ENCODE results near the gene DALRD3. TPM values are rescaled to one million over a fixed set of nuclear protein-coding genes. Genes with fewer than 3 reads are reported as not detected.

Gene DALRD3
- total and polyA plus RNA-seq, 2 of the 8 experiments (the other 6 are each of a cell fraction or from before 2014, with no cell fraction given), result 30.4 to 86.5 TPM

GRCh38 chr3:49025005-49025792, 6.8 kb upstream of the DALRD3 start:
- no peak for FAIRE-seq
- H4K91ac ChIP-seq (replicated peaks; ENCODE audit: insufficient read length, low read length), result no peak overlapping the region
- H3K4ac ChIP-seq (replicated peaks; ENCODE audit: insufficient read length, low read depth, low read length), result no peak overlapping the region
- no peak overlapping the region for H3K4me3 ChIP-seq (ENCODE audit: extremely low read depth in 1 of 4, insufficient read depth in 2 of 4, low read depth in 3 of 4, low read length in 4 of 4)
- H2BK5ac ChIP-seq (ENCODE audit: low read depth, low read length), result no peak overlapping the region
- no peak overlapping the region for H2BK12ac ChIP-seq (ENCODE audit: low read depth, low read length)
- H3K27me3 ChIP-seq (replicated peaks in 1 of 4; ENCODE audit: control insufficient read depth in 3 of 4, extremely low read depth in 1 of 4, insufficient read depth in 3 of 4, low read length in 3 of 4), result no peaks in the 10 kb centered on the region; a peak in 1 of 7 replicates
- H3K4me1 ChIP-seq (replicated peaks in 1 of 4; ENCODE audit: control insufficient read depth in 3 of 4, insufficient read depth in 4 of 4, low read length in 3 of 4), result peaks cover 0 to 21% (median 12%) of the 10 kb centered on the region in 4 experiments; a peak in 6 of 7 replicates
- H2AK5ac ChIP-seq (ENCODE audit: low read depth, low read length), result no peak overlapping the region
- no peak overlapping the region for H3K56ac ChIP-seq (replicated peaks; ENCODE audit: insufficient read length, low read depth, low read length)
- H3K79me1 ChIP-seq (ENCODE audit: low read depth, low read length), result peaks cover 7% of the 10 kb centered on the region
- H2BK20ac ChIP-seq (ENCODE audit: low read length), result no peak overlapping the region
- no peak overlapping the region; a peak in 1 of 7 replicates for H3K9ac ChIP-seq (replicated peaks in 1 of 4; ENCODE audit: extremely low read depth in 1 of 4, low read depth in 3 of 4, low read length in 3 of 4)
- no peak overlapping the region for H2BK15ac ChIP-seq (ENCODE audit: low read length)
- peaks cover 32 to 50% (median 43%) of the 10 kb centered on the region in 4 experiments for H3K36me3 ChIP-seq (ENCODE audit: control insufficient read depth in 2 of 4, insufficient read depth in 4 of 4, low read length in 3 of 4)
- no peak overlapping the region for H3K4me2 ChIP-seq (ENCODE audit: insufficient read depth in 1 of 2, low read depth in 2 of 2, low read length in 2 of 2)
- peaks cover 24% of the 10 kb centered on the region for H3K23me2 ChIP-seq (ENCODE audit: low read depth, low read length)
- no peak overlapping the region for H2AFZ ChIP-seq (ENCODE audit: low read length)
- H4K5ac ChIP-seq (ENCODE audit: insufficient read length, low read depth, low read length), result no peak overlapping the region
- no peak overlapping the region for H2BK120ac ChIP-seq (replicated peaks; ENCODE audit: low read depth, low read length)
- no peaks in the 10 kb centered on the region for H3K9me3 ChIP-seq (ENCODE audit: insufficient read depth in 2 of 2, low read depth in 1 of 2, low read length in 1 of 2)
- peak overlapping the region; percentile 72; the same call in 1 of the 2 replicates for H4K8ac ChIP-seq (ENCODE audit: extremely low read depth, insufficient read depth, low read length)
- no peak overlapping the region; the same call in 1 of the 2 replicates for H3K27ac ChIP-seq (ENCODE audit: low read depth, low read length)
- ChIA-PET POLR2A (ENCODE audit: partially characterized antibody) (interaction anchor here (0.6 to 33.9 kb wide), 10 partner anchors 9 to 1075 kb away, joined by 3 to 1518 read pairs (median 5); partner anchors contain the start of genes DALRD3, P4HTM, QARS1 and QRICH1), CTCF (ENCODE audit: partially characterized antibody) (interaction anchor here (0.9 to 24.3 kb wide), 4 partner anchors 13 to 69 kb away, joined by 3 to 467 read pairs (median 28); partner anchors contain the start of genes P4HTM, QRICH1 and WDR6)
- TF ChIP-seq POLR2AphosphoS5 (IDR thresholded peaks at IDR 0.05; ENCODE audit: low read depth, low read length), result peak; percentile 85
- no peak for TF ChIP-seq BRCA1 (IDR thresholded peaks at IDR 0.05; ENCODE audit: low read depth, low read length)
- H3K79me2 ChIP-seq (ENCODE audit: control insufficient read depth in 1 of 2, insufficient read depth in 2 of 2, low read length in 2 of 2), result peaks cover 4 to 28% of the 10 kb centered on the region in 2 experiments; a peak in 3 of 4 replicates
- DNase-seq (ENCODE audit: low read depth in 1 of 2, low spot score in 2 of 2), result no peak
- no peak overlapping the region for H3K18ac ChIP-seq (ENCODE audit: extremely low read depth, low read length)
- WGBS, 2 experiments (ENCODE audit: extremely low coverage in 1 of 2, insufficient coverage in 1 of 2, insufficient read length in 1 of 2, insufficient replicate concordance in 2 of 2, low coverage in 1 of 2, low lambda C conversion rate in 2 of 2, missing lambda C conversion rate in 1 of 2), result 95% methylated on average over 13 of the region's 13 CpGs; no CpG with 5 or more reads in 1 of the 2 experiments
- H3K23ac ChIP-seq (ENCODE audit: insufficient read length), result no peak overlapping the region
- peaks cover 8 to 18% of the 10 kb centered on the region in 2 experiments for H4K20me1 ChIP-seq (replicated peaks in 1 of 2; ENCODE audit: control insufficient read depth in 1 of 2, insufficient read depth in 2 of 2, low read length in 2 of 2)
- no peak overlapping the region for H3K14ac ChIP-seq (ENCODE audit: insufficient read length)
